Calu3 (cell line): Measurements from ENCODE around the gene SPRY2. TPM values are rescaled to one million over a fixed set of nuclear protein-coding genes. Genes with fewer than 3 reads are reported as not detected.

Experiments
- BruUV-seq: library from RNA; stranded (reverse); fragments of 400-500 nt; replicated peaks from 2 replicates; lab custom pipeline; 2021; lab: Mats Ljungman, UMichigan
- CTCF ChIA-PET: fragments of 300-600 bp; sonication (Branson Sonifier 250); formaldehyde crosslinking; loops from one replicate; lab custom pipeline; 2022; ENCODE audit warnings: antibody characterized with exemption; lab: Charles Lee
- DNase-seq: peaks from one replicate; pipeline ENCODE4 v3.0.0; 2022
- H3K27ac Mint-ChIP-seq: one replicate; pipeline ENCODE4 v1.8.0; 2022; ENCODE audit warnings: mixed read lengths; ENCODE audit not compliant: unreplicated experiment
- H3K27me3 Mint-ChIP-seq: one replicate; pipeline ENCODE4 v1.8.0; 2022; ENCODE audit warnings: mixed read lengths; ENCODE audit not compliant: unreplicated experiment
- H3K36me3 Mint-ChIP-seq: one replicate; pipeline ENCODE4 v1.8.0; 2022; ENCODE audit warnings: mild to moderate bottlenecking, moderate library complexity, mixed read lengths; ENCODE audit not compliant: insufficient read depth, unreplicated experiment
- H3K4me1 Mint-ChIP-seq: one replicate; pipeline ENCODE4 v1.8.0; 2022; ENCODE audit warnings: mild to moderate bottlenecking, low read depth, mixed read lengths; ENCODE audit not compliant: unreplicated experiment
- H3K4me3 Mint-ChIP-seq: one replicate; pipeline ENCODE4 v1.8.0; 2022; ENCODE audit warnings: mild to moderate bottlenecking, low read depth, moderate library complexity, mixed read lengths; ENCODE audit not compliant: unreplicated experiment
- H3K9me3 Mint-ChIP-seq: one replicate; pipeline ENCODE4 v1.8.0; 2022; ENCODE audit warnings: low read depth, mixed read lengths; ENCODE audit not compliant: unreplicated experiment
- CTCF ChIP-seq: fragments of 200-600 bp; IDR thresholded peaks from one replicate; pipeline ENCODE4 v1.8.0; 2022; ENCODE audit warnings: antibody characterized with exemption; ENCODE audit not compliant: unreplicated experiment
- intact Hi-C: fragments of 100-400 bp; cut with micrococcal nuclease; formaldehyde crosslinking; loops from one replicate; pipeline ENCODE4 v1.10.0; 2022; ENCODE audit not compliant: unreplicated experiment
- total RNA-seq: library from RNA; stranded (reverse); gene quantifications from 2 replicates; pipeline ENCODE4 v1.2.3, GENCODE V29; 2022

SPRY2 gene
- total RNA-seq, 1 experiment from 2014 or later, result 13.6 TPM

GRCh38 chr13:80371840-80372509 lies 31.0 kb upstream of the SPRY2 start:
- no peaks in the 10 kb centered on the region for H3K36me3 Mint-ChIP-seq
- TF ChIP-seq CTCF, result no peak
- CTCF ChIA-PET, result no interaction called here

DNA sequence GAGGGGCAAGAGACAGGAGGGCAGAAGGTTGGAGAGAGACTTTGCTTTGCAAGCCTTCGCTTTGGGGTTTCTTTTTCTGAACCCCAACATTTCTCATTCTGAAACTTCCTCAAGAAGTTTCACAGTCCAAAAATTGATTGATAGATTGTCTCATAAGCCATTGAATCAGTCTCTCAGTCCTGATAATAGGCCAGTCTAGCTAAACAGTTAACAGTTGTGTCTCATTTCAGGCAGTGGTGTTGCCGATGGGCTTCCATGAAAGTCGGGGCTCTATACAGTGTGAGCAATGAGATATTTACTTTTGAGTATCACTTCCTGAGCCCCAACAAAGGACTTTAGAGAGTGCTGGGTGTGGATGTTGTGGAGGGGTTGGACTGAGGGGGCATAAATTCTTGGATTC lies 26.5 kb upstream of the SPRY2 start:
- no peak for DNase-seq
- no TSS peak for BruUV-seq
- no peaks in the 10 kb centered on the region for H3K36me3 Mint-ChIP-seq
- CTCF ChIA-PET, result no interaction called here
- no peaks in the 10 kb centered on the region for H3K27me3 Mint-ChIP-seq
- no peak overlapping the region for H3K27ac Mint-ChIP-seq
- no peak overlapping the region for H3K4me3 Mint-ChIP-seq
- H3K9me3 Mint-ChIP-seq, result no peaks in the 10 kb centered on the region
- TF ChIP-seq CTCF, result no peak
- intact Hi-C loops, result no loop called here
- H3K4me1 Mint-ChIP-seq, result no peaks in the 10 kb centered on the region

More at GRCh38 chr13:80371840-80372509, 31.0 kb upstream of the SPRY2 start:
- intact Hi-C loops, result no loop called here
- H3K27me3 Mint-ChIP-seq, result no peaks in the 10 kb centered on the region
- H3K9me3 Mint-ChIP-seq, result no peaks in the 10 kb centered on the region
- H3K4me3 Mint-ChIP-seq, result no peak overlapping the region
- no peaks in the 10 kb centered on the region for H3K4me1 Mint-ChIP-seq
- H3K27ac Mint-ChIP-seq, result no peak overlapping the region
- DNase-seq, result no peak
- BruUV-seq, result no TSS peak

DNA sequence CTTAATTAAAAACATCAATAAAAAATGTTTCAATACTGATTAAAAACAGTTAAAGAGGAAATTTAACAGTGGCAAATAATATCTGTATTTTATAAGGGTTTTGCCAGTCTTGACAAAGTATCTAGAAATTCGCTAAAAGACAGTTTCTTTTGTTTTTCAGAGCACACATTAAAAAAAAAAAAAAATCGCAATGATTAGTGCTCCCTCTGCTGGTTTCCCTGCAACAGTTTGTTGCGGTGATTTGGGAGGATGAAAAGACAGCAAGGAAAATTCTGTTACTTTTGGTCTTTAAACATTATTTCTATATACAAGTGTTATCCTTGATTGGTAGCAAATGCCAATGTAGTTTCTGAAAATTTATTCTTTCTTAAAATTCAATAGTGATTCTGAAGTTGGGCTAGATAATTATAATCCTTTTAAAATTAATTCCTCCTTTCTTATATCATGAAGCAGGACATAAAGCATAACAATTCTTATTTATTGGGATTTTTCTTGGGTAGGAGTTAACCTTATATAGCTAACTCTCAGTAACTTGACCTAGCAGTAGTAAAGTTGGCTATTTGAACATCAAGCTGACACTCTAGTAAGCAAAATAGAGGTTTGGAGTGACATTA lies 23.1 kb upstream of the SPRY2 start:
- no TSS peak for BruUV-seq
- H3K27ac Mint-ChIP-seq, result no peak overlapping the region
- no peaks in the 10 kb centered on the region for H3K27me3 Mint-ChIP-seq
- TF ChIP-seq CTCF, result no peak
- no peaks in the 10 kb centered on the region for H3K36me3 Mint-ChIP-seq
- H3K4me1 Mint-ChIP-seq, result no peaks in the 10 kb centered on the region
- H3K9me3 Mint-ChIP-seq, result no peaks in the 10 kb centered on the region
- DNase-seq, result no peak
- intact Hi-C loops, result loop anchor here (2.0 to 5.0 kb wide), 3 partner anchors 587 to 685 kb away; no protein-coding TSS in a partner anchor
- CTCF ChIA-PET, result no interaction called here
- H3K4me3 Mint-ChIP-seq, result no peak overlapping the region

- Mint-ChIP-seq H3K9me3 (no peaks in the 10 kb centered on the region), H3K4me3 (no peak overlapping the region), H3K27ac (no peak overlapping the region), H3K27me3 (no peaks in the 10 kb centered on the region), H3K36me3 (no peaks in the 10 kb centered on the region), H3K4me1 (no peaks in the 10 kb centered on the region)
- CTCF ChIA-PET, result no interaction called here
- DNase-seq, result no peak
- BruUV-seq, result no TSS peak
- intact Hi-C loops, result loop anchor here (1.0 to 5.0 kb wide), 4 partner anchors 20 to 684 kb away; no protein-coding TSS in a partner anchor
- no peak for TF ChIP-seq CTCF
These were observed 21.6 kb upstream of the SPRY2 start for GRCh38 chr13:80362481-80362880.
